Uterus (tissue), 2 donors: ENCODE measurements around the gene ABRACL.
"Not testable (repeated sequence)": the region's sequence is repeated elsewhere in the genome, so short reads cannot be mapped to it uniquely, and the experiment has no call there.

Experiments
- POLR2A ChIP-seq, 2 donors: fragments of 450-650 bp; IDR thresholded peaks; one replicate each; pipeline ENCODE4 v1.6.1; 2016; ENCODE audit warnings: antibody characterized with exemption in 2 of 2, mild to moderate bottlenecking in 1 of 2, moderate library complexity in 1 of 2
- TF ChIP-seq, protein P1 (sequence below), 4 experiments: fragments of 200-600 bp in 2 of 4; fragments of 450-650 bp in 2 of 4; sonication (generic) in 2 of 4; IDR thresholded peaks; one replicate each; pipeline ENCODE4 v1.5.1; 2016 to 2019; ENCODE audit warnings: antibody characterized with exemption in 4 of 4, mild to moderate bottlenecking in 2 of 4, moderate library complexity in 1 of 4

DNA sequence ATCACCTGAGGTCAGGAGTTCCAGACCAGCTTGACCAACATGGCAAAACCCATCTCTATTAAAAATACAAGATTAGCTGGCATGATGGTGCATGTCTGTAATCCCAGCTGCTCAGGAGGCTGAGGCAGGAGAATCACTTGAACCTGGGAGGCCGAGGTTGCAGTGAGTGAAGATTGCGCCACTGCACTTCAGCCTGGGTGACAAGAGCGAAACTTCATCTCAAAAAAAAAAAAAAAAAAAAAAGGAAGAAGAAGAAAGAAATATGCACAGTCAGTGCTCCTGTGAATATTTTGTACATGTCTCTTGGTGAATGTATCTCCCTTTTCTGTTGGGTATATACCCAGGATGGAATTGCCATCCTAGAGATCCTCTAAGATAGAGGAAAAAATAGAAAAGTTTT is 3.1 kb upstream of the ABRACL start:
- TF ChIP-seq, protein P1, sequence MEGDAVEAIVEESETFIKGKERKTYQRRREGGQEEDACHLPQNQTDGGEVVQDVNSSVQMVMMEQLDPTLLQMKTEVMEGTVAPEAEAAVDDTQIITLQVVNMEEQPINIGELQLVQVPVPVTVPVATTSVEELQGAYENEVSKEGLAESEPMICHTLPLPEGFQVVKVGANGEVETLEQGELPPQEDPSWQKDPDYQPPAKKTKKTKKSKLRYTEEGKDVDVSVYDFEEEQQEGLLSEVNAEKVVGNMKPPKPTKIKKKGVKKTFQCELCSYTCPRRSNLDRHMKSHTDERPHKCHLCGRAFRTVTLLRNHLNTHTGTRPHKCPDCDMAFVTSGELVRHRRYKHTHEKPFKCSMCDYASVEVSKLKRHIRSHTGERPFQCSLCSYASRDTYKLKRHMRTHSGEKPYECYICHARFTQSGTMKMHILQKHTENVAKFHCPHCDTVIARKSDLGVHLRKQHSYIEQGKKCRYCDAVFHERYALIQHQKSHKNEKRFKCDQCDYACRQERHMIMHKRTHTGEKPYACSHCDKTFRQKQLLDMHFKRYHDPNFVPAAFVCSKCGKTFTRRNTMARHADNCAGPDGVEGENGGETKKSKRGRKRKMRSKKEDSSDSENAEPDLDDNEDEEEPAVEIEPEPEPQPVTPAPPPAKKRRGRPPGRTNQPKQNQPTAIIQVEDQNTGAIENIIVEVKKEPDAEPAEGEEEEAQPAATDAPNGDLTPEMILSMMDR (IDR thresholded peaks at IDR 0.05): not testable (repeated sequence)
- not testable (repeated sequence) for TF ChIP-seq POLR2A (IDR thresholded peaks at IDR 0.05)
